NCI-H526 treated with DMSO at 0.1 percent for 48 hours (cell line): ENCODE measurements around the gene ULK4.
A peak's percentile ranks its signal among the peaks of the same experiment; 100 is the strongest.
"Not testable (repeated sequence)": the region's sequence is repeated elsewhere in the genome, so short reads cannot be mapped to it uniquely, and the experiment has no call there.

Source experiments
- DNase-seq: peaks from one replicate; lab custom pipeline; 2025; lab: John Stamatoyannopoulos, UW

The ULK4 gene

GRCh38 chr3:41579861-41580260, 382.0 kb downstream of the ULK4 start:
- no peak for DNase-seq

- DNase-seq = no peak
These were observed 383.1 kb downstream of the ULK4 start for GRCh38 chr3:41578798-41579197.

- DNase-seq = no peak
These were observed 386.2 kb downstream of the ULK4 start for GRCh38 chr3:41575724-41576123.

GRCh38 chr3:41574900-41575299, 387.0 kb downstream of the ULK4 start:
- DNase-seq = no peak

DNA sequence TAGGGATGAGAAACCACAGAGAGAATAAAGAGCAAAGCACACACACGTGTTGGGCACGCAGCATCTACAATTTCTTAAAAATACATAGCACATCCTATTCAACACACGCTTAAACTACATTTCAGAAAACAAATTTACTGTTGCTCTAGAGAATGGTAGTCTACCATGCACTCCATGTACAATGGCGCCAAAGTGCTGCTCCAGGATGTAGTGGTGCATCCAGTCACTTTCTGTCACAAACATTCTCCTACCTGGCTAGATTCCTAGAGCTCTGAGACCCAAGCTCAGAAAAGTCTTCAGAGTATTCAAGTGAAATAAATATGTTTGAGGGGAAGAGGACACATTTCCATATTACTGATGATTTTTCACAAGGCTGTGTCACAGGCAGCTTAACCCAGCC, 388.3 kb downstream of the ULK4 start:
- DNase-seq = no peak

- DNase-seq = no peak
These were observed 389.8 kb downstream of the ULK4 start for GRCh38 chr3:41572092-41572491.

- DNase-seq = no peak
These were observed 392.1 kb downstream of the ULK4 start for GRCh38 chr3:41569632-41570305.

DNA sequence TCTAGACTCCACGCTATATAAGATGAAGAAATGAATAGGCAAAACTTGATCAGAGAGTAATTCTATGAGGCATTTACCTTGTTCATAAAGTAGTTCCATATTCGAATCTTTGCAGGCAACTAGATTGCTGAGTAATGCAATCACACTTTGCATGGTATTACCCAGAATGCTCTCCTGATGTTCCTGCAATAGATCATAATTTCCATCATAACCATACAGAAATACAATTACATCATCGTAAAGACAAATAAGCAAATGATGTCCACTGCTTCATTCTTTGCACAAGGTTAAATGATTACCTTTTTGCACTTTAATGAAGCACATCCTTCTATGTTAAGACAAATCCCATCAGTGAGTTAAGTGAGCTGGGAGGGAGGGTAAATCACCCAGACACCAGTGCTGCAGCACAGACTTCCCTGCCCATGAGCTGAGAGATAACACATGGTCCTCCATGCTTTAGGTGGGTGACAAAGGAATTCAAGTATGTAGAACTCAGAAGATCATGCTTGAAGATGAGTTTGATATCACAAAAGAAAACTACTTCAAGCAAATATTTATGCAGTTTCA, 395.9 kb downstream of the ULK4 start:
- DNase-seq = no peak

GRCh38 chr3:41565003-41565402, 396.9 kb downstream of the ULK4 start:
- no peak for DNase-seq

DNA sequence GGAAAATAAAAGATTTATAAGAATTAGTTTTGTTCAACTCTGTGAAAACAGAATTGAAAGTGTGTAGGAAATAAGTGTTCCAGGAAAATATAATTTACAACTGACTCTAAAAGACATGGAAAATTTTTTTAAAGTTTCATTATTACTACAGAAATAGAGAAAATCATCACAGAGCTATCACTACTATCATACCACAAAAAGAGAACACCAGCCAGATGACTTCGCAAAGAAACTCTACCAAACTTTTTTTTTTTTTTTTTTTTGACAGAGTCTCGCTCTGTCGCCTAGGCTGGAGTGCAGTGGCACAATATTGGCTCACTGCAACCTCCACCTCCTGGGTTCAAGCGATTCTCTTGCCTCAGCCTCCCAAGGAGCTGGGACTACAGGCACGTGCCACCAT, 405.7 kb downstream of the ULK4 start:
- DNase-seq = not testable (repeated sequence)

DNA sequence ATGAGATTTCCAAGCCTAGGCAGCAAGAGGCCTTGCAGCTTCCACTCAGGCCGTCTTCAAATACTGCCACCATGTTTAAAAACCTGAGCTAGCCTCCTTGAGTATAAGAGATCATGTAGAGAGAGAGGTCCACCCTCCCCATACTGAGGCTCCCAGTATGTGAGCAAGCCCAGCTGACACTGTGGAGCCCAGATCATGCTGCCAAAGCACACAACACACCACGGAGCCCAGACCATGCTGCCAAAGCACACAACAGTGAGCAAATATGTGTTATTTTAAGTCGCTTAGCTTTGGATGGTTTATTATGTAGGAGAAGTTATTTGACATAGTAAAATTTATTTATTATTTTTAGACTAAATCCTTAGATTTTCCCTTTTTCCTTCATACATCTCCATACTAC, 428.9 kb downstream of the ULK4 start:
- DNase-seq = no peak

DNA sequence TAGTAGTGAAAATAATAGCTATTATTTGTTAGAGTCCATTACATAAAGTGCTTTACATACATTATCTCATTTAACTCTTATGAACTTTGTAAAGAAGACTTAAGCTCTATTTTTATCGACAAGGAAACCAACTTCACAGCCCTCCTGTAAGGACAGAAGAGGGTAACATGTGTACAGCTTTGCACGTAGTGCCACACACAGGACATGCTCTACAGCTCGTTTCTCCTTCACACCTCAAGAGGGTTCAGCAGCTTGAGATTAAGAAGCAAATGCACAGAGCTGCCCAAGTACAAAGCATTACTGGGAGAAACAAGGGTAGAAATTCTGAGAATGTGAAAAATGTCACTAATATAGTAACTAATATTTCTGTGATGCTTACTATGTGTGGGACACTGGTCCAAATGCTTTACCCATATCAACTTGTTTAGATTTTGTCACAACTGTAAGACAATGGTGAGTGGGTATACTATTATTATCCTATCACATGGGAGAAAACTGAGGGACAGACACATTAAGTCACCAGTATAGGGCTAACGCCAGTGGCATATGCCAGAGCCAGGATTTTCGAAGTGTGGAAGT, 434.8 kb downstream of the ULK4 start:
- DNase-seq = no peak

DNA sequence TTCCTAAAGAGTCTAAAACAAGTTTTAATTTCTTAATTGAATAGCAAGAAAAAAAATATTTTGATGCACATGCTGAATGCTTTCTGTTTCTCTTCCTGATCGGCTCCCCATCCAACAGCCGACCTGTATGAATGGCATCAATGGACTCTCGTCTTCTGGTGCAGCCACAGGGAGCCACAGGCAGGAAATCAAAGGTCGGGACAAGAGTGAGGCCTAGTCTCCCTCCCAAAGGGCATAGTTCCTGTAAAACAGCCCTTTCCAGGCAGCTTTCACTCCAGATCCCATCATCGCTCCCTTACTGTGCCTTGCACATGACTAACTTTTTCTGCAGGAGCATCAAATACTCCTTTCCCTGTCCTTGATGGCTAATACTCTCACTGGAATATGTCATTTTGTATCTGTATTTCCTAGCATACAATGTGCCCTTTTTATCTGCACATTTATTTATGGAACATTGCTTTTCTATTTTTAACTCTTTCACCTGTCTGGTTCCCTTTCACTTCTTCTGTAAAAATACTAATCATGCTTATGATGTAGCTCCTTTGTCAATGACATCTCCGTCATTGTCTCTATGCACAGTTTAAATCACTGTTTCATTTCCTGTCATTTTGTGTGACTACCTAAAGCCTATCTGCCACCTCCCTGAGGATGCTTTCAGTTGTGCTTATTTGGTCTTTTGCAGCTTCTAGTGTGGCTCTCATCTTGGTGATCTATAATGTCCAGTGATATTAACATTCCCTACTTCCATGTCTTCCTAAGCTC, 436.4 kb downstream of the ULK4 start:
- no peak for DNase-seq

DNA sequence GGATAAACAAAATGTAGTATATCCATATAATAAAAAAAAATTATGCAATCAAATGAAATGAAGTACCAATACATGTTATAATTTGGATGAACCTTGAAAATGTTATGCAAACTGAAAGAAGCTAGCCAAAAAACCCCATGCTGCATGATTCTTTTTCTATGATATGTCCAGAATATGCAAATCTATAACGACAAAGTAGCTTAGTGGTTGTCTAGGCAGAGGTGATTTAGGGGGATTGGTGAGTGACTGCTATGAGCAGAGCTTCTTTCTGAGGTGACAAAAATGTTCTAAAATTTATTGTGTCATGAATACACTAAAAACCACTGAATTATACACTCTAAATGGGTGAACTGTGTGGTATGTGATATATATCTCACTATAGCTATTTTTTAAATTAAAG, 438.0 kb downstream of the ULK4 start:
- DNase-seq = no peak

GRCh38 chr3:41522612-41523011, 439.3 kb downstream of the ULK4 start:
- DNase-seq = no peak

DNA sequence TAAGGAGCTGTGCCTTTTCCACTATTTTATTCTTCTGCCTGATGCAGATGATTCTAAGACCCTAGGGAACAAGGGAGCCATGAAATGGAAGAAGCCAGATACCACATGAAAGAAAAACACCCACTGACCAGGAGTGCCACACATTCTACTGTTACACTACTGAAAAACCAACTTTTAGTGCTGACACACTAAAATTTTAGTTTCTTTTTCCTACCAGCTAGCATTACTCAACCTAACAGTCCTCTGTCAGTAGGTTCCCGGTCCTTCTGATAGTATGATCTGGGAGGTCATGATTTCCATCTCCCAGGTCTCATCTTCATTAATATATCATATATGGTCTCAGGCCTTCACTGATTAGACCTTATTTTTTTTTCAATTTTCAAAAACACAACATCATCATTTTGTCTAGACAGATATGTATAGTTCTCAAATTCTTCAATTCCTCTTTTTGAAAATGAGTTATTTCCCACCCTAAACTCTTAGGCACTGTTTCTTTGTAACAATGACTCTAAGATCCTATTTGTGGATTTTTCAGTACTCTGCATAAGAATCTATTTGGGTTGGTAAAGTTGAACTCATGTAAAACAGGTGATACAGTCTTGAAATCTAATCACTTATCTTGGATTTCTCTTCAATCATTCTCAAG, 440.8 kb downstream of the ULK4 start:
- DNase-seq = no peak

DNA sequence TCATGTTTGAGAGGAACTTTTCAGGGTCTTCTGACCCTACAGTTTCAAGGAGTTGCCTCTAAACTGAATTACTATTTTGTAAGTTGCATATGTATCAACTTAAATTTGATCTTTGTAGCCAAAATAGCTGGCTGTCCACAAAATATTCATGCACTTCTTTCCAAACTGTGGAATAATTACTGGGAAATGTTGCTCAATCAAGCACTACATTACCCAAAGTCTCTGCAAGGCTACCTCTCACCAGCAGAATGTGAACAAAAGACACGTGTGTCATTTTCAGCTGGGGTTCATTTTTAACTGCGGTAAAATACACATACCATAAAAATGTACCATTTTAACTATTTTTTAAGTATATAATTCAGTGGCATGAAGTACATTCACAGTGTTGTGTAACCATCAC, 442.2 kb downstream of the ULK4 start:
- no peak for DNase-seq

DNA sequence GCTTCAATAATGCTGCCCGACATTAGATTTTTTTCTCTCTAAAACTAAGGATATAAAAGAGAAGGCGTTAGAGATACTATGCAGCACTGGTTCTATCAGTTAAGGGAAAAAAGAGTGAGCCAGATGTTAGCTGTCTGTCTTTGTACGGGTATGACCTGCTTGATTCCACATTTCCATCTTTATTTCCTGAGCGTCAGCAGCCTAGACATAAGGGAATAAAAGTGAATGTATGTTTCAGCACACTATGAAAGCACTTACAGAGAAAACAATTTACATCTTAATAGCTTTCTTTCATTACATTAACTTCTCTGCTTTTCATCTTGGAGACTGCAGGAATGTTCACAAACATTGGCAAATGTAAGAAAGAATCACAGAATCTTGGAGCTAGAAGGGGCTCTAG, 443.3 kb downstream of the ULK4 start:
- DNase-seq = no peak

DNA sequence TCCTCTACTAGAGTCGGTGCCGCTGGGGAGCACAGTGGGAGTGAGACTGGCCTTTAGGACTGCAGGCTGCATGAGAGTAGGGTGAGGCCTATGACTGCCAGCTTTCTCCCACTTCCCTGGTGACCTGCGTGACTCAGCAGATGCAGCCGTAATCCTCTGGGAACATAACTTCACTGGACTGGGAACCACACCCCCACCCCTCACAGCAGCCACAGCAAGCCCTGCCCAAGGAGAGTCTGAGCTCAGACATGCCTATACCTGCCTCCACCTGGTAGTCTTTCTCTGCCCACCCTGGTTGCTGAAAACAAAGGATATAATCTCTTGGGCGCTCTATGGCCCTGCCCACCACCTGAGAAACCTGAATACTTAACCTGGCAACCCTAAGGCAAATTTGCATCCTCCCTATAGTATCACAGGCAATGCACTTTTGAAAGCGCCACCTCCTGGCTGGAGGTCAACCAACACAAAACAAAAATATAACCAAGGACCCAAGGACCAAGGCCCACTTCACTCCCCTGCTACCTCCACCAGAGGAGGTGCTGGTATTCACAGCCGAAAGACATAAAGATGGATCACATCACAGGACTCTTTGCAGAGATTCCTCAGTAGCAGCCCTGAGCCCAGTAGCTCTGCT, 453.7 kb downstream of the ULK4 start:
- peak; percentile 37 for DNase-seq

DNA sequence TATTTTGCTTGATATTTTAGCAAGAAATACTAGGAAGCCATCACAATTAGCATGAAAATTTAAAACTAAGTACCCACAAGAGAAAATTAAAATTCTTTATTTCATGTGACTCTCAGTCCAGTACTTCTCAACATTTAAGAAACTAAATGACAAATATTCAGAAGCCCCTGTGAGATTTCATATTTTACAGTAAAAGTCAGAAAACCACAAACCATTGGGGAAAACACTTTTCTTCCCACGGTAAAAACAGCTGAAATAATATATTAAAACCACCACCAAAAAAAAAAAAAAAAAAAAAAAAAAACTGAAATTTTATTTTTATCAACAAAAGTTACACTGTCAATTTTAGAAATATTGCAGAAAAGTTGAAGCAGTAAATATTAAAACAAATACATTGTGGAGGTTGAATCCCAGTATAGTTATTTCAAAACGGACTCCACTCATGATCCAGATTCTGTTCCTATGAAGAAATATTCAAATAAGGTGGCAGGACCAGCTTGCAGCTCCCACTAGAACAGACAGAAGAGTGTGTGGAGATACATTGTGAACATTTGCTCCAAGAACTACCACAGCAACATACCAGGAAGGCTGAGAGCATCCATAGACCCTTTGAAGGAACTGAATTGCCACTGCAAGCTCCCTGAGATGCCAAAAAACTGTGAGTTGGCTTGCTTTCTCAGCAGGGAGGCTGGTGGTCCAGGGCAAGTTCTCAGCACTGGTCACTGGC, 454.4 kb downstream of the ULK4 start:
- peak; percentile 23 for DNase-seq

GRCh38 chr3:41503998-41504623, 457.8 kb downstream of the ULK4 start:
- DNase-seq = peak; percentile 89
